ENCODE measurements around the gene SYCE3. TPM values are rescaled to one million over a fixed set of nuclear protein-coding genes. Genes with fewer than 3 reads are reported as not detected.

SYCE3 gene
- total and polyA plus RNA-seq, 9 of the 15 experiments (the other 6 are each of a cell fraction or from before 2014, with no cell fraction given), result 0.56 TPM; not detected in 8

DNA sequence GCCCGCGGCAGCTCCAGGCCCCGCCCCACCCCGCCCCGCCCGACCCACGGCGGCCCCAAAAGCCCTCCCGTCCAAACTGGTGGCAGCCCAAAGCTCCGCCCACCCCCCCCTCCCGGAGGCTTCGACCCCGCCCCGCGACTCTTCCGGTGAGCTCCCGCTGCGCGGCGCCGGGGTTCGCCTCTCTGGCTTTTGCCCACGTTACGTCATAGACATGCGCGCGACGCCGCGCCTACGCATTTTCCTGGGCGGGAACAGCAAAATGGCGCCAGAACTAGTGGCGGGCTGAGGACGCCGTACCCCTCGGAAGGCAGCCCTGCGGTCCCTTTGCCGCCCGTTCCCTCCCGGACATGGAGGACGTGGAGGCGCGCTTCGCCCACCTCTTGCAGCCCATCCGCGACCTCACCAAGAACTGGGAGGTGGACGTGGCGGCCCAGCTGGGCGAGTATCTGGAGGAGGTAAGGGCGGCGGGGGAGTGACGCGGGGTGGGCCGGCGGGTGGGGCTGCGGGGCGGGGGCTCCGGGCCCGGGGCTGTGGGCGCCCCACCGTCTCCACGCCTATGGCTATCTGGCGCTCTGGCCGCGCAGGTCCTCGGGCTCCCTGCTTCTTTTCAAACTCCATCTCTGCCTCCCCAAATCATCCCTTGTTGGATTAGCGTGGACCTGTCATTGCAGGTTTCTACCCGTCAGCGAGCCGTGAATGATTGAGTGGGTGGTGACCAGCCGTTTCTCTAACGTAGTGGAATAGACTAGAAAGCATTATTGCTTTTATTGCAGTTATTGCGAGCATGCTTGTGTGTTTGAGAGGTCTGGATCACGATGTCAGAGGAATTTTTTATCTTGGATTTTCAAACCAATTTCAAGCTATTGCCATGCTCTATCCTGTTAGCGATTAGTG lies 54.5 kb downstream of the SYCE3 start, which contains the start of gene NCAPH2 (continued):
- TF ChIP-seq, protein P1, sequence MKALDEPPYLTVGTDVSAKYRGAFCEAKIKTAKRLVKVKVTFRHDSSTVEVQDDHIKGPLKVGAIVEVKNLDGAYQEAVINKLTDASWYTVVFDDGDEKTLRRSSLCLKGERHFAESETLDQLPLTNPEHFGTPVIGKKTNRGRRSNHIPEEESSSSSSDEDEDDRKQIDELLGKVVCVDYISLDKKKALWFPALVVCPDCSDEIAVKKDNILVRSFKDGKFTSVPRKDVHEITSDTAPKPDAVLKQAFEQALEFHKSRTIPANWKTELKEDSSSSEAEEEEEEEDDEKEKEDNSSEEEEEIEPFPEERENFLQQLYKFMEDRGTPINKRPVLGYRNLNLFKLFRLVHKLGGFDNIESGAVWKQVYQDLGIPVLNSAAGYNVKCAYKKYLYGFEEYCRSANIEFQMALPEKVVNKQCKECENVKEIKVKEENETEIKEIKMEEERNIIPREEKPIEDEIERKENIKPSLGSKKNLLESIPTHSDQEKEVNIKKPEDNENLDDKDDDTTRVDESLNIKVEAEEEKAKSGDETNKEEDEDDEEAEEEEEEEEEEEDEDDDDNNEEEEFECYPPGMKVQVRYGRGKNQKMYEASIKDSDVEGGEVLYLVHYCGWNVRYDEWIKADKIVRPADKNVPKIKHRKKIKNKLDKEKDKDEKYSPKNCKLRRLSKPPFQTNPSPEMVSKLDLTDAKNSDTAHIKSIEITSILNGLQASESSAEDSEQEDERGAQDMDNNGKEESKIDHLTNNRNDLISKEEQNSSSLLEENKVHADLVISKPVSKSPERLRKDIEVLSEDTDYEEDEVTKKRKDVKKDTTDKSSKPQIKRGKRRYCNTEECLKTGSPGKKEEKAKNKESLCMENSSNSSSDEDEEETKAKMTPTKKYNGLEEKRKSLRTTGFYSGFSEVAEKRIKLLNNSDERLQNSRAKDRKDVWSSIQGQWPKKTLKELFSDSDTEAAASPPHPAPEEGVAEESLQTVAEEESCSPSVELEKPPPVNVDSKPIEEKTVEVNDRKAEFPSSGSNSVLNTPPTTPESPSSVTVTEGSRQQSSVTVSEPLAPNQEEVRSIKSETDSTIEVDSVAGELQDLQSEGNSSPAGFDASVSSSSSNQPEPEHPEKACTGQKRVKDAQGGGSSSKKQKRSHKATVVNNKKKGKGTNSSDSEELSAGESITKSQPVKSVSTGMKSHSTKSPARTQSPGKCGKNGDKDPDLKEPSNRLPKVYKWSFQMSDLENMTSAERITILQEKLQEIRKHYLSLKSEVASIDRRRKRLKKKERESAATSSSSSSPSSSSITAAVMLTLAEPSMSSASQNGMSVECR (CRISPR knock-in tag; IDR thresholded peaks at IDR 0.05), result peak; percentile 80
- TF ChIP-seq, protein P2, sequence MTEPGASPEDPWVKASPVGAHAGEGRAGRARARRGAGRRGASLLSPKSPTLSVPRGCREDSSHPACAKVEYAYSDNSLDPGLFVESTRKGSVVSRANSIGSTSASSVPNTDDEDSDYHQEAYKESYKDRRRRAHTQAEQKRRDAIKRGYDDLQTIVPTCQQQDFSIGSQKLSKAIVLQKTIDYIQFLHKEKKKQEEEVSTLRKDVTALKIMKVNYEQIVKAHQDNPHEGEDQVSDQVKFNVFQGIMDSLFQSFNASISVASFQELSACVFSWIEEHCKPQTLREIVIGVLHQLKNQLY (CRISPR knock-in tag; conservative IDR thresholded peaks at IDR 0.05), result no peak
- TF ChIP-seq, protein P3, sequence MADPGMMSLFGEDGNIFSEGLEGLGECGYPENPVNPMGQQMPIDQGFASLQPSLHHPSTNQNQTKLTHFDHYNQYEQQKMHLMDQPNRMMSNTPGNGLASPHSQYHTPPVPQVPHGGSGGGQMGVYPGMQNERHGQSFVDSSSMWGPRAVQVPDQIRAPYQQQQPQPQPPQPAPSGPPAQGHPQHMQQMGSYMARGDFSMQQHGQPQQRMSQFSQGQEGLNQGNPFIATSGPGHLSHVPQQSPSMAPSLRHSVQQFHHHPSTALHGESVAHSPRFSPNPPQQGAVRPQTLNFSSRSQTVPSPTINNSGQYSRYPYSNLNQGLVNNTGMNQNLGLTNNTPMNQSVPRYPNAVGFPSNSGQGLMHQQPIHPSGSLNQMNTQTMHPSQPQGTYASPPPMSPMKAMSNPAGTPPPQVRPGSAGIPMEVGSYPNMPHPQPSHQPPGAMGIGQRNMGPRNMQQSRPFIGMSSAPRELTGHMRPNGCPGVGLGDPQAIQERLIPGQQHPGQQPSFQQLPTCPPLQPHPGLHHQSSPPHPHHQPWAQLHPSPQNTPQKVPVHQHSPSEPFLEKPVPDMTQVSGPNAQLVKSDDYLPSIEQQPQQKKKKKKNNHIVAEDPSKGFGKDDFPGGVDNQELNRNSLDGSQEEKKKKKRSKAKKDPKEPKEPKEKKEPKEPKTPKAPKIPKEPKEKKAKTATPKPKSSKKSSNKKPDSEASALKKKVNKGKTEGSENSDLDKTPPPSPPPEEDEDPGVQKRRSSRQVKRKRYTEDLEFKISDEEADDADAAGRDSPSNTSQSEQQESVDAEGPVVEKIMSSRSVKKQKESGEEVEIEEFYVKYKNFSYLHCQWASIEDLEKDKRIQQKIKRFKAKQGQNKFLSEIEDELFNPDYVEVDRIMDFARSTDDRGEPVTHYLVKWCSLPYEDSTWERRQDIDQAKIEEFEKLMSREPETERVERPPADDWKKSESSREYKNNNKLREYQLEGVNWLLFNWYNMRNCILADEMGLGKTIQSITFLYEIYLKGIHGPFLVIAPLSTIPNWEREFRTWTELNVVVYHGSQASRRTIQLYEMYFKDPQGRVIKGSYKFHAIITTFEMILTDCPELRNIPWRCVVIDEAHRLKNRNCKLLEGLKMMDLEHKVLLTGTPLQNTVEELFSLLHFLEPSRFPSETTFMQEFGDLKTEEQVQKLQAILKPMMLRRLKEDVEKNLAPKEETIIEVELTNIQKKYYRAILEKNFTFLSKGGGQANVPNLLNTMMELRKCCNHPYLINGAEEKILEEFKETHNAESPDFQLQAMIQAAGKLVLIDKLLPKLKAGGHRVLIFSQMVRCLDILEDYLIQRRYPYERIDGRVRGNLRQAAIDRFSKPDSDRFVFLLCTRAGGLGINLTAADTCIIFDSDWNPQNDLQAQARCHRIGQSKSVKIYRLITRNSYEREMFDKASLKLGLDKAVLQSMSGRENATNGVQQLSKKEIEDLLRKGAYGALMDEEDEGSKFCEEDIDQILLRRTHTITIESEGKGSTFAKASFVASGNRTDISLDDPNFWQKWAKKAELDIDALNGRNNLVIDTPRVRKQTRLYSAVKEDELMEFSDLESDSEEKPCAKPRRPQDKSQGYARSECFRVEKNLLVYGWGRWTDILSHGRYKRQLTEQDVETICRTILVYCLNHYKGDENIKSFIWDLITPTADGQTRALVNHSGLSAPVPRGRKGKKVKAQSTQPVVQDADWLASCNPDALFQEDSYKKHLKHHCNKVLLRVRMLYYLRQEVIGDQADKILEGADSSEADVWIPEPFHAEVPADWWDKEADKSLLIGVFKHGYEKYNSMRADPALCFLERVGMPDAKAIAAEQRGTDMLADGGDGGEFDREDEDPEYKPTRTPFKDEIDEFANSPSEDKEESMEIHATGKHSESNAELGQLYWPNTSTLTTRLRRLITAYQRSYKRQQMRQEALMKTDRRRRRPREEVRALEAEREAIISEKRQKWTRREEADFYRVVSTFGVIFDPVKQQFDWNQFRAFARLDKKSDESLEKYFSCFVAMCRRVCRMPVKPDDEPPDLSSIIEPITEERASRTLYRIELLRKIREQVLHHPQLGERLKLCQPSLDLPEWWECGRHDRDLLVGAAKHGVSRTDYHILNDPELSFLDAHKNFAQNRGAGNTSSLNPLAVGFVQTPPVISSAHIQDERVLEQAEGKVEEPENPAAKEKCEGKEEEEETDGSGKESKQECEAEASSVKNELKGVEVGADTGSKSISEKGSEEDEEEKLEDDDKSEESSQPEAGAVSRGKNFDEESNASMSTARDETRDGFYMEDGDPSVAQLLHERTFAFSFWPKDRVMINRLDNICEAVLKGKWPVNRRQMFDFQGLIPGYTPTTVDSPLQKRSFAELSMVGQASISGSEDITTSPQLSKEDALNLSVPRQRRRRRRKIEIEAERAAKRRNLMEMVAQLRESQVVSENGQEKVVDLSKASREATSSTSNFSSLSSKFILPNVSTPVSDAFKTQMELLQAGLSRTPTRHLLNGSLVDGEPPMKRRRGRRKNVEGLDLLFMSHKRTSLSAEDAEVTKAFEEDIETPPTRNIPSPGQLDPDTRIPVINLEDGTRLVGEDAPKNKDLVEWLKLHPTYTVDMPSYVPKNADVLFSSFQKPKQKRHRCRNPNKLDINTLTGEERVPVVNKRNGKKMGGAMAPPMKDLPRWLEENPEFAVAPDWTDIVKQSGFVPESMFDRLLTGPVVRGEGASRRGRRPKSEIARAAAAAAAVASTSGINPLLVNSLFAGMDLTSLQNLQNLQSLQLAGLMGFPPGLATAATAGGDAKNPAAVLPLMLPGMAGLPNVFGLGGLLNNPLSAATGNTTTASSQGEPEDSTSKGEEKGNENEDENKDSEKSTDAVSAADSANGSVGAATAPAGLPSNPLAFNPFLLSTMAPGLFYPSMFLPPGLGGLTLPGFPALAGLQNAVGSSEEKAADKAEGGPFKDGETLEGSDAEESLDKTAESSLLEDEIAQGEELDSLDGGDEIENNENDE (IDR thresholded peaks at IDR 0.05; ENCODE audit: low read depth, low read length), result no peak
- TF ChIP-seq POLR2AphosphoS2 (IDR thresholded peaks at IDR 0.05; ENCODE audit: low read length) (no peak), NCOA6 (IDR thresholded peaks at IDR 0.05) (no peak), NCOA4 (IDR thresholded peaks at IDR 0.05; ENCODE audit: partially characterized antibody) (no peak), CAMTA2 (CRISPR knock-in tag; conservative IDR thresholded peaks at IDR 0.05) (no peak)

Measured in K562 (cell line).